Measurements from ENCODE around the gene ARMCX6.

The ARMCX6 gene

DNA sequence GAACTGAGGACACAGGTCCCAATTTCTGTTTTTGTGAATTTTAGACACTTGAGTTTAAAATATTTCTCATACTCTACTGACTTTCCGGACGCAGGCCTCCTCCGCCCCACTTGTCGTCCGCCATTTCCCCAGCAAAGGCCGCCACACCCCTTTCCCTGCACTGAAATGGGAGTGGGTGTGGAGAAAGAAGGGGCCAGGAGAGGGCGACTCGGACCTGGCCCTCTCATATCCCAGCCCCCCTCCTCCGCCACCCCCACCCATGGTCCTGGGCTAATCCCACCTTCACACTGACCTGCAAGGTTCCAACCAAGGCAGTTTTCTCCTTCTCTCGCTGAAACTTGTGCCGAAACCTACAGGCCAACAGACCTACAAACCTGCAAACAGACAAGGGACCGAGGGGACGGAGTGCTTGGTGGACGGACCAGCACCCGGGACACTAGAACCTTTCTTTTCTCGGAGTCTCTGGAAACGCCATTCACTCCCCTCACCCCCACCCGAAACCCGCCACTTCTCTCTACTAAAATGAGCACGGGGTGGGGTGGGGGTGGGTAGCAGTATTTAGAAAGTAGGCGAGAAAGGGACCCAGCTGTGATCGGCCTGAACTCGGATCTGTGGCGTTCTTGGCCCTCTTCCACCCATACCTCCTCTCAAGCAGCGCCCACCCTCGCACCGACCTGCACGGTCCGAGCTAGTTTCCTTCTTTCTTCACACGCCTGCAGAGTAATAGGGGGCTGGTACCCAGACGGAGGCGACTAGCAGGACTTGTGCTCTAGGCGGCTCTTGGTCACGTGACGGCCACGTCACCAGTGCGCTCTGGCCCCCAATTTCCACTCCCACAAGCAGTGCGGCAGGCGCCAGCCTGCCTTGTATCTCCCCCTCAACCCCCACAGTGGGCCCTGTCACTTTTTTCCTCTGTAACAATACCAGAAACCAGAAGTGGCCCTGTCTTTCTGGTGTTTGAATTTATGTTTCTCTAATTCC lies at the start of gene ARMCX6:
Gene ARMCX6 (minus strand): TSS at position 790 of the 981 bp plus-strand sequence. CDS start 1,380 bp downstream, outside the sequence.
- TF ChIP-seq GATA3 (IDR thresholded peaks at IDR 0.05; ENCODE audit: low read depth, low read length) (no peak), GATA2 (IDR thresholded peaks at IDR 0.05; ENCODE audit: low read depth, low read length) (no peak)

DNA sequence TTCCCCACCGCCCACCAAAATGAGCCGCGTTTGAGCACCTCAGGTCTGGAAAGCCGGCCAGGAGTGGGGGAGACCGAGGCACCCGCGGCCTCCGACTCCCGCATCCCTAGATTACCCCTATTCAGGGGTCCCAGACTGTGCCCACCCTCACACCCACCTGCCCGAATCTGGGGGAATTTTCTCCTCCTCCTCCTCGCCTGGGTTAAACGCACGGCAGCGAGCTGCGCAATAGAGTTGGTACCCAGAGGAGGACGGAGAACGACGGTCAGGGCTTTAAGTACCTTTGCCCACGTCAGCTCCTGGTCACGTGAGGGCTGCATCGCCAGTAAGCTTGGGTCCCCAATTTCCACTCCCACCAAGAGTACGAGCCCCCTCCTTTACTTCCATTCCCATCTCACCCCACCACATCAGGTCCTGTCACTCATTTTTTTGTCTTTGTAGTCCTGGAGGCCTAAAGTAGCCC lies 41.8 kb upstream of the ARMCX6 start, which contains the start of gene ARMCX2:
Gene ARMCX2 (minus strand): TSS at position 250 of the 463 bp plus-strand sequence. CDS start 2,262 bp downstream, outside the sequence.
- no peak for TF ChIP-seq GATA2 (IDR thresholded peaks at IDR 0.05; ENCODE audit: low read depth, low read length)
- no peak for TF ChIP-seq GATA3 (IDR thresholded peaks at IDR 0.05; ENCODE audit: low read depth, low read length)

DNA sequence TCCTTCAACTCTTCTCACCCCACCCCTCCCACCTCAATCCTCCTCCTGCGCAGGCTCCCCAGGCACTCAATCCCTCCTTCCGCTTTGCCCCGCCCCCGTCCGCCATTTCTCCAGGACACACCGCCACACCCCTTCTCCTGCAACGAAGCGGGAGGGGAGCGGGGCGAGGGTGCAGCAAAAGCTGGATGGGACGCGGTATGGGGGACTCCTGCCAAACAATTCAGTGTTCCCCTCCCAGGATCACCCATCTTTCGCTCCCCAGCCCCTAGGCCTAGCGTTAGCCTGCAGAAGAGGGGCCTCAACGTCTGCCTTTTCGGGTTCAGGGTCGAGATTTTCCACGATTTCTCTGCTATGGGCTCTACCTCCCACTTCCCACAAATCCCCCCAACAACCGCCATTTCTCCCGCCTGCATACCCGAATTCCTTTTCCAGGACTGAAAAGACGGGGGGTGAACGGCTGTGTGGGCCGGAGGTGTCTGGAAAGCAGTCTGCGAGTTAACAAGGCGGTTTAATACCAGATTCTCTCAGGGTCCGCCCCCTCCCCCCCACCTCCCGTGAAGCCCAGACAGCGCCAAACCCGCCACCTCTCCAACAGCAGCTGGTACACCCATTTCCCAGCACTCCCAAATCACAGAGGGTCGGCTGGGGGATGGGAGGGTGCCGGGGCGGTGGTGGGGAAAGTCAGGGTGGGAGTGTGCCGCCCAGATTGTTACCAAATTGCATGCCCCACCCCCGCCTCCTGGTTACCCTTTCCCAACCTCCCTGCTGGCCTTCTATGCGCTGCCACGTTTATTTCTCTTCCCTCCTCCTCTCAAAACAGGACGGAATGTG lies 41.1 kb upstream of the ARMCX6 start:
- TF ChIP-seq GATA3 (IDR thresholded peaks at IDR 0.05; ENCODE audit: low read depth, low read length) (no peak), GATA2 (IDR thresholded peaks at IDR 0.05; ENCODE audit: low read depth, low read length) (no peak)

DNA sequence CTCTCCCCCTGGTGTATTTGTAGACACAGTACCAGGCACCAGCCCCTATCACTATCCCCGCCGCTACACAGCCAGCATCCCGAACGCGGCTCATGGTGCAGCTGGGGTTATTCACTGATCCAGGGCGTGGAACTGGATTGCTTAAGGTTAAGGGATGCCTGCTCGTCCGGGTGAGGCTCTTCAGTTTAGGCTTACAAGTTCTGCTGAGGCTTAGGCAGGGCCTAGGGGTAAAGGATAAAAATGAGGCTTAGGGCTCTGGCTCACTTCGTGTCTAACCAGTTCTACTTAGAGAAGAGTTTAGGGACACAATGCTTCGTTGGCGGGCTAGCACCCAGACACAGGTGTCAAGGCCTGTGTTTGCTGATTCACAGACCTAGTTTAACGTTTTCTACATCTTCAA lies 39.7 kb upstream of the ARMCX6 start:
- TF ChIP-seq GATA2 (IDR thresholded peaks at IDR 0.05; ENCODE audit: low read depth, low read length), result no peak
- TF ChIP-seq GATA3 (IDR thresholded peaks at IDR 0.05; ENCODE audit: low read depth, low read length), result no peak

DNA sequence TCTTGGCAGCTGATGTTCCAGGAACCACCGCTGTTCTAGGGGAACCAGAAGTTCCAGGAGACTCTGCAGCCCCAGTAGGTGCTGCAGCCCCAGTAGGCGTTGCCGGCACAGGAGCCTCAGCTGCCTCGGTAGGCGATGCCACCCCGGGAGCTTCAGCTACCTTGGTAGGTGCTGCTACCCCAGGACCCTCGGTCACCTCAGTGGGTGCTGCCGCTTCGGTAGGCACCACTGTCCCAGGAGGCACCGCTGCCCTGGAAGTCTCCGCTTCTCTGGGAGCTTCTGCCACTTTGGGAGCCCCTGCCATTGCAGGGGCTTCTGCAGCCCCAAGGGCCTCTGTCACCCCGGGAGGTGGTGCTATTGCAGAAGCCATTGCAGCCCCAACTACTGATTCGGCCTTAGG lies 39.0 kb upstream of the ARMCX6 start:
- TF ChIP-seq GATA3 (IDR thresholded peaks at IDR 0.05; ENCODE audit: low read depth, low read length) (no peak), GATA2 (IDR thresholded peaks at IDR 0.05; ENCODE audit: low read depth, low read length) (no peak)

DNA sequence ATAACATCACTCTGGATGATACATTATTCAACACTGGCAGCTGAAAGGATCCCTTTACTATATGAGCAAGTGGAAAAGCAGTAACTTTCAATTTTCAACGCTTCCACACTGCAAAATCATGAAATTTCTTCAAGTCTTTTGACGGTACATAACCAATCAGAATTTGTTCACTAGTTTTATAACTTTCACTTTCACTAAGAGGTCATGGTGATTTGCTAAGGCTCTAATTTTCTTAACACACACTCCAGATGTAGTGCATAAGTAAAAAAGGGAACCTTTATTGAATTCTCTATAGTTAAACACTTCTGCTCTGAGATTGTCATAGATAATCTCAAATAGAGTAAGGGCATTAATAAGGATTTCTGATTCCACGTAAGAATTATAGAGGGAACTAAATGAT lies 37.7 kb upstream of the ARMCX6 start:
- no peak for TF ChIP-seq GATA3 (IDR thresholded peaks at IDR 0.05; ENCODE audit: low read depth, low read length)
- TF ChIP-seq GATA2 (IDR thresholded peaks at IDR 0.05; ENCODE audit: low read depth, low read length), result no peak

DNA sequence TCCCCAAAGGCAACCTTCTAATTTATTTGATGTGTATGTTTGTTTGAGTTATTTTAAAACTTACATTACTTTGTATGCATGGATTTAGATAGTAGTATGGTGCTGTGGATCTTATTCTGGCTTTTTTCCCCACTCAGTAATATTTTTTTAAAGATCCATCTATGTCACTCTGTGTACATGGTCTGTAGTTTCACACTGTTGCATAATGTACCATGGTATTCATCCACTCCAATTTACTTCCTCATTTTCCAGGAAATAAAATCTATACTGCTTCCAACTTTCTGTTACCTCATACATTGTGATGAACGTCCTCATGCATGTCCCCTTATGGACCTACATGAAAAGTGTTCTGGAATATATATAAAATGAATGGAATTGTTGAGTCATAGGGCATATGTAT lies 24.3 kb upstream of the ARMCX6 start:
- no peak for TF ChIP-seq GATA2 (IDR thresholded peaks at IDR 0.05; ENCODE audit: low read depth, low read length)
- TF ChIP-seq GATA3 (IDR thresholded peaks at IDR 0.05; ENCODE audit: low read depth, low read length), result no peak

DNA sequence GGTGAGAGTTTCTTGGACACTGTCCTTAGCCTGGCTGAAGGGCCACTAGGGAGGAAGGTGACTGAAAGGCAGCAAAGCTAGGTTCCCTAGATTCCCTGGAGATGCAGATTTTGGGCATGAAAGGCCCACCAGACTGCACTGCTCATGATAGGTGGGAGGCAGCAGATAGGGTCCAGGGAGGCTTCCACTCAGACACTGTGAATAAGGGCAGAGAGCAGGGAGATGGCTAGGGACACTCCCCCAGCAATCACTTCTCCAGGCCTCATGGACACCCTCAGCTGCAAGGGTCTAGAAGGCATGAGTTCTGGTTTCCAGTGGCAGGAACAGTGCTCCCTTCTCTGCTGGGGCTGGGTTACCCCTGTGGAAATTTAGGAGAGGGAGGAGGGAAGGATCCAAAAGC lies 21.8 kb upstream of the ARMCX6 start:
- TF ChIP-seq GATA3 (IDR thresholded peaks at IDR 0.05; ENCODE audit: low read depth, low read length) (no peak), GATA2 (IDR thresholded peaks at IDR 0.05; ENCODE audit: low read depth, low read length) (no peak)

DNA sequence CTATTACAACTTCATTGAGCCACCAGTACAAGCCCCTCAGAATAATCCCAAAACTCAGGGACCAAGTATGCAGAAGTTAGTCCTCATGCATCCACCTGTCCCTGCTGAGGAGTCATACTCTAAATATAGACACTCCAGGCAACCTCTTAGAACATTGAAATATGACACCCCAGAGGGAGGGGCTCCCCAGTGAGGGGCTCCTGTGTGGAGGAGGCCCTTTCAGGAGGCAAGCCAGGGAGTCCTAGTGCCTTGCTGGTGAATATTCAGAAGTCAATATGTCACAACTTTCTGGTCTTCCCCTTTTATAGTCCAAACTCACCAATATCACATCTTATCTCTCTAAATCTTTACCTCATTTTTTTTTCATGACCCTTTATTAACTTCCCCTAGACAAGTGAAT lies 1.6 kb upstream of the ARMCX6 start:
- TF ChIP-seq GATA2 (IDR thresholded peaks at IDR 0.05; ENCODE audit: low read depth, low read length) (no peak), GATA3 (IDR thresholded peaks at IDR 0.05; ENCODE audit: low read depth, low read length) (no peak)

DNA sequence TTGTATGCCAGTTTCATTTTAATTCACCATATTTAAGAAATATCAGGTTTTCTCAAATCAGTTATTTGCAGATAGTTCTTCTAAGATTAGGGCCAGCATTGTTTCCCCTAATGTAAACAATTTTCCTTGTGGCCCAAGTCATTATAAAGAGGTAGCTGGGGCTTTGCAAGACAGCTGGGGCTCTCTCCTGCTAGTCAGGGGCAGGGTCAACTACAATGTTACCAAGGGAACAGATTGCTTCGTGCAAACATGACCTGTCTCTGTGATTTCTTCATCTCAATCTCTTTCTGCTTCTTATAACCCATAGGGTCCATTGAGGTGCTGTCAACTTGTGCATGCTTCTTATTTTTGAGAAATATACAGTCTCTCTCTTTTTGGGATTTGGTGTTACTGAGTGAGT lies 12.1 kb downstream of the ARMCX6 start:
- TF ChIP-seq GATA3 (IDR thresholded peaks at IDR 0.05; ENCODE audit: low read depth, low read length) (no peak), GATA2 (IDR thresholded peaks at IDR 0.05; ENCODE audit: low read depth, low read length) (no peak)

DNA sequence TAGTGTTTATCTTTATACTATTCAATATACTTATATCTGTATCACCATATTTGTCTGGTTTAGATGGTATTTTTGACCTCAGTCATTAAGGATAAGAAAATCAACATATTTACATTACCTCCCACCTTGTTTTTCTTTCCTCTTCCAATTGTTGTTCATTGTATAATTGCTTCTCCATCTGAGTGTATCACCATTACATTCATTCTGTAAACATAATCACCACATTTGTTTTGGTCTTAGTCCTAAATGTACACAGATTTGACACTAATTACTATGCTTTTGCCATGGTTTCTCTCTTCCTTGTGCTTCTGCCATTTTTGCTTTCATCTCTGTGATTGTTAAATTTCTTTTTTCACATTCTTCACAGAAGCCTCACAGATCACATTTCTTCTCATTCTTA lies 12.7 kb downstream of the ARMCX6 start:
- TF ChIP-seq GATA3 (IDR thresholded peaks at IDR 0.05; ENCODE audit: low read depth, low read length), result no peak
- no peak for TF ChIP-seq GATA2 (IDR thresholded peaks at IDR 0.05; ENCODE audit: low read depth, low read length)

DNA sequence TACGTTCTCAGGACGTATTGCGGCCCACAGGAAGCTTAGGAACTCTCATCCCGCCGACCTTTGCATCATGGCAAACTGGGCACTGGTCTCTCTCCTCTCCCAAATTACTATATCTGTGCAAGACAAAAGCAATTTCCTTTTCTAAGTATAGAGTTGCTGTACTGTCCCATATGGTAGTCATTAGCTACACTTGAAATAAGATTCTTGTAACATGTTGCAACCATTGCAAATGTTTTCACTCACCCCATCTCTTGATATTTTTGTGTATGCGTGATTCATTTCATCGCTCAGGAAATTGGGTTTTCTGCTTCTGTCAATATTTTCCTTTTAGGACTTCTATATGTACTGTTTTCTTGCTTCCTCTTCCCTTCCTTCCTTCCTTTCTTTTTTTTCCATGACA lies 15.7 kb downstream of the ARMCX6 start:
- TF ChIP-seq GATA2 (IDR thresholded peaks at IDR 0.05; ENCODE audit: low read depth, low read length) (no peak), GATA3 (IDR thresholded peaks at IDR 0.05; ENCODE audit: low read depth, low read length) (no peak)

DNA sequence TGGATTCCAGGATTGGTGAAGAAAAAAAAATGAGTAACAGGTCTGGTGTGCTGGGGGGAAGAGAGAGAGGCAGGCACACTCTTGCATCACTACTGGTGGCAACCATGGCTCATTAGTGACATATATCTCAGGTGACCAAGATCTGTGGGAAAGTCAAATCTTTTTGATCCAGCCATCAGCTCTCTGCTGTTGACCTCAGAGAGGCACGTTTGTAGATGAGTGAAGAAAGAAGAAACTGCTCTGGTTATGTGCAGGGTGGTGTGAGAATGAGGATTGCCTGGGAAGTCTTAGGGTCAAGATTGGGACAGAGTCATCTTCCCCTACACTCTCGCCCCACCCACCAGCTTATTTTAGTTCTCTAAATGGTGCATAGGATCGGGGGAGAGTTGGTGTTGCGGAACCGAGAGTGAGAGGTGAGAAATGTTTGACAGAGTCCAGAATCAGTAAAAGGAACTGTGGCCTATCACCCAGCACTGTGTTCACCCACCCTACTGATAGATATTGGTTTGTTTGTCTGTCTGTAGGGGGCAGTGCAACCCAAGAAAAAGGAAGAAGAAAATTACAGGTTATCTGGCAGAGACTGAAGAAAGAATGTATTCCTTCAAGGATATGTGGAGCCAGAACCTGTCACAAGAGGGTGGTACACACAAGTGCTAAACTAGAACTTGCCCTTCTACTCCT lies 21.9 kb downstream of the ARMCX6 start:
- TF ChIP-seq GATA2 (IDR thresholded peaks at IDR 0.05; ENCODE audit: low read depth, low read length) (no peak), GATA3 (IDR thresholded peaks at IDR 0.05; ENCODE audit: low read depth, low read length) (no peak)

Measured in SH-SY5Y (cell line).